HG03108 (cell line): Measurements from ENCODE around the gene USP33.
"Not testable (repeated sequence)": the region's sequence is repeated elsewhere in the genome, so short reads cannot be mapped to it uniquely, and the experiment has no call there.

Experiments used
- ATAC-seq: cut with Tn5 transposase; IDR thresholded peaks from one replicate; pipeline ENCODE4 v1.9.1; 2021; ENCODE audit warnings: moderate library complexity; ENCODE audit not compliant: unreplicated experiment

USP33 gene

GRCh38 chr1:77741316-77741715, 18.3 kb downstream of the USP33 start:
- ATAC-seq, result no peak

GRCh38 chr1:77739235-77739634, 20.4 kb downstream of the USP33 start:
- ATAC-seq, result no peak

GRCh38 chr1:77732090-77732489, 27.6 kb downstream of the USP33 start:
- no peak for ATAC-seq

GRCh38 chr1:77725706-77726105, 33.9 kb downstream of the USP33 start:
- no peak for ATAC-seq

GRCh38 chr1:77718181-77718580, 41.5 kb downstream of the USP33 start:
- no peak for ATAC-seq

GRCh38 chr1:77716065-77716464, 43.6 kb downstream of the USP33 start:
- ATAC-seq, result no peak

- ATAC-seq, result no peak
These were observed 49.9 kb downstream of the USP33 start for GRCh38 chr1:77709727-77710126.

- no peak for ATAC-seq
These were observed 53.3 kb downstream of the USP33 start for GRCh38 chr1:77706321-77706720.

- no peak for ATAC-seq
These were observed 54.9 kb downstream of the USP33 start for GRCh38 chr1:77704736-77705135.

- ATAC-seq, result not testable (repeated sequence)
These were observed 60.0 kb downstream of the USP33 start for GRCh38 chr1:77699673-77700072.

- ATAC-seq, result no peak
These were observed 62.2 kb downstream of the USP33 start for GRCh38 chr1:77697441-77697840.

- ATAC-seq, result no peak
These were observed 70.7 kb downstream of the USP33 start for GRCh38 chr1:77688939-77689338.

- ATAC-seq, result no peak
These were observed 72.1 kb downstream of the USP33 start for GRCh38 chr1:77687519-77687906.

- no peak for ATAC-seq
These were observed 72.7 kb downstream of the USP33 start for GRCh38 chr1:77686796-77687518.

- peak; percentile 70 for ATAC-seq
These were observed 76.2 kb downstream of the USP33 start for GRCh38 chr1:77683160-77684148.

GRCh38 chr1:77682460-77683159, 77.0 kb downstream of the USP33 start, which contains the start of gene ZZZ3:
Gene ZZZ3, minus strand, starts transcription at chr1:77682658. Its CDS starts 49,304 bp downstream, at chr1:77633354.
- ATAC-seq, result peak; percentile 69

GRCh38 chr1:77680173-77680572, 79.5 kb downstream of the USP33 start:
- no peak for ATAC-seq

- no peak for ATAC-seq
These were observed 80.7 kb downstream of the USP33 start for GRCh38 chr1:77678660-77679610.

GRCh38 chr1:77674807-77675206, 84.8 kb downstream of the USP33 start:
- ATAC-seq, result not testable (repeated sequence)

GRCh38 chr1:77673716-77674355, 85.8 kb downstream of the USP33 start:
- no peak for ATAC-seq
